Urothelium cell line (cell line): Measurements from ENCODE around the gene CAMTA1.
A peak's percentile ranks its signal among the peaks of the same experiment; 100 is the strongest.

ENCODE experiments used
- DNase-seq: peaks from one replicate; pipeline ENCODE4 v3.0.0; 2011; ENCODE audit warnings: low spot score, mixed read lengths
- FAIRE-seq: peaks from 2 replicates; lab custom pipeline; 2011; peaks lifted over from hg19 to GRCh38; lab: Jason Lieb, UNC

The CAMTA1 gene

DNA sequence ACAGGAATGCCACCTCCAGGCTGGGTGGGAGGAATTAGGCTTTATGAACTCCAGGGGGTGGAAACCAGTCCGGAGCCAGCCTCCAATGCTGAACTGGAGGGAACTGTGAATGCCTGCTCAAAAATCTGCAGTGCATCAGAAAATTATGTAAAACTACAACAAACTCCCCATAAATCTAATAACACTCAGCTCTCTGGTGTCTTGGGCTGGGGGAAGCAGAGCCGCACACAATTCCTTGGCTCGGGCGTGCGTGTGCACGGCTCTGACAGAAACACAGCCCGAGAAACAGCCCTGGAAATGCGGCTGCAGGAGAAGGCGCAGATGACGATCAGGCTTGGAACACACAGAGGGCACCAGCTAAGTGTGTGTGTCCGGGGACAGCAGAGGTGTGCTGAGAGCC is 858.3 kb downstream of the CAMTA1 start:
- DNase-seq (no peak), FAIRE-seq (no peak)

DNA sequence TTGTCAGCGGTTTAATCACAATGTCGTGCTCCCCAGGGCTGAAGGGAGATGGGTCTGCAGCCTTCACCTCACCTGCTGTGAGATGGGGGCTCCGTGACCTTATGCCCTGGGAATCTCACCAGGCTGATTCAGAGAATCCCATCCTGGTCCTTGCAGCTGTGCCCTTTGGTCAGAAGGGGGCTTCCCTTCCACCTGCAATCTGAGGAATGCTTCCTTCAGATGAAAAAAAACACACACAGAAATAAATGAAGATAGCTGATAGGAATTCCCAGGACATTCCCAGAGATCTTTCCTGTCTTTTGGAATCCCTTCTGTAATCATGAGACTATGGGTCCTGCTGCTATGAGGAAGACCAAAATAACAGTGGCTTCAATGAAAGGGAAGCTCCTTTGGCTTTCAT is 858.8 kb downstream of the CAMTA1 start:
- FAIRE-seq: no peak
- DNase-seq: no peak

DNA sequence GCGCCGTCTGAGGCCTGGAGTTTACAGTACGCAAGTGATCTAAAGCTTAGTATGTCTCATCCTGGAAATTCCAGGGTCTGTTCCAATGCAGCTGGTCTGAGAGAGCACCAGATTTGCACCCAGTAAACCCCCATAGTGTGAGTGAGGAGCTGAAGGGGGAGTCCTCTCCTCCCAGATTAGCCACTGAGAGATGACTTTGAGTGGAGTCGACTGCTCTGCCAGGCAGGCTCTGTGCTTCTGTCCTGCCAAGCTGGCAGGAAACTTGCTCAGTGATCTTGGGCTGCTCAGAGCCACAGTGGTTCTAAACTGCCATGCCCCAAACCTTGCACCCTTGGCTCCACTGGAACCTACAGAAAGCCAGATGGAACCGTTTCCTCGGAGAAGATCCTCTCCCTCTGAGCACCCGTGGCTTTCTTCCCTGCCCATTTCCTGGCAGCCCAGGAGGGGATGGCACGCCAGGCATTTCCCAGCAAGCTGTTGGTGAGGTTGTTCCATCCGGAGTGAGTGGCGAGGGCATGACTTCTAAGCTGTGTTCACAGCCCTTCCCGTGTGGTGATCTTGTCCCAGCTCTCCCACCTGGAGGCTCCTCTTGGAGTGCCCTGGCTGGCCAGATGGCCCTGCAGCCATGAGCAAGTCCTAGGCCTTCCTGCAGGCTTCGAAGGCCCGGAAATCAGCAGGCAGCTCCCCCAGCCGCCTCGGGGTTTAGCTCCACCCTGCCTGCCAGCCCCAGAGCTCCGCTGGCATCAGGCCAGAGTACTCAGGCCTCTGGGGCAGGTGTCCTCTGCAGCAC is 859.9 kb downstream of the CAMTA1 start:
- FAIRE-seq: no peak
- DNase-seq: peak; percentile 62

DNA sequence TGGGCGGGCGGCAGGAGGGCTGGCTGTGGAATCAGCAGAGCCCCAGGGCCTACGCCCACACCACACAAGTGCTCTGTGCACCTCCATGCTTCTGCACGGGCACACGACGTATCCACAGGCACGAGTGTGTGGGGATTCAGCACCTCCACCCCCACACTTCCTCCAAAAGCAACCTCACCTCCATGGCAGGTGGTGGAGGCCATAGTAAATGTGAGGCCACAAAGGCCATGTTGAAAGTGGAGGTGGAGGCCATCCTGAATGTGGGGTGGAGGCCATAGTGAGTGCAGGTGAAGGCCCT is 860.4 kb downstream of the CAMTA1 start:
- FAIRE-seq: no peak
- DNase-seq: no peak

DNA sequence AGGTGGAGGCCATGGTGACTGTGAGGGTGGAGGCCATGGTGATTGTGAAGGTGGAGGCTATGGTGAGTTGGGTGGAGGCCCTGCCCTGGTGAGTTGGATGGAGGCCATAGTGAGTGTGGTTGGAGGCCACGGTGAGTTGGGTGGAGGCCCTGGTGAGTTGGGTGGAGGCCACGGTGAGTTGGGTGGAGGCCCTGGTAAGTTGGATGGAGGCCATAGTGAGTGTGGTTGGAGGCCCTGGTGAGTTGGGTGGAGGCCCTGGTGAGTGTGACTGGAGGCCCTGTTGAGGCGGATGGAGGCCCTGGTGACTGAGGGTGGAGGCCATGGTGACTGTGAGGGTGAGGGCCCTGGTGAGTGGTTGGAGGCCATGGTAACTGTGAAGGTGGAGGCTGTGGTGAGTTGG is 860.9 kb downstream of the CAMTA1 start:
- DNase-seq: no peak
- FAIRE-seq: no peak

DNA sequence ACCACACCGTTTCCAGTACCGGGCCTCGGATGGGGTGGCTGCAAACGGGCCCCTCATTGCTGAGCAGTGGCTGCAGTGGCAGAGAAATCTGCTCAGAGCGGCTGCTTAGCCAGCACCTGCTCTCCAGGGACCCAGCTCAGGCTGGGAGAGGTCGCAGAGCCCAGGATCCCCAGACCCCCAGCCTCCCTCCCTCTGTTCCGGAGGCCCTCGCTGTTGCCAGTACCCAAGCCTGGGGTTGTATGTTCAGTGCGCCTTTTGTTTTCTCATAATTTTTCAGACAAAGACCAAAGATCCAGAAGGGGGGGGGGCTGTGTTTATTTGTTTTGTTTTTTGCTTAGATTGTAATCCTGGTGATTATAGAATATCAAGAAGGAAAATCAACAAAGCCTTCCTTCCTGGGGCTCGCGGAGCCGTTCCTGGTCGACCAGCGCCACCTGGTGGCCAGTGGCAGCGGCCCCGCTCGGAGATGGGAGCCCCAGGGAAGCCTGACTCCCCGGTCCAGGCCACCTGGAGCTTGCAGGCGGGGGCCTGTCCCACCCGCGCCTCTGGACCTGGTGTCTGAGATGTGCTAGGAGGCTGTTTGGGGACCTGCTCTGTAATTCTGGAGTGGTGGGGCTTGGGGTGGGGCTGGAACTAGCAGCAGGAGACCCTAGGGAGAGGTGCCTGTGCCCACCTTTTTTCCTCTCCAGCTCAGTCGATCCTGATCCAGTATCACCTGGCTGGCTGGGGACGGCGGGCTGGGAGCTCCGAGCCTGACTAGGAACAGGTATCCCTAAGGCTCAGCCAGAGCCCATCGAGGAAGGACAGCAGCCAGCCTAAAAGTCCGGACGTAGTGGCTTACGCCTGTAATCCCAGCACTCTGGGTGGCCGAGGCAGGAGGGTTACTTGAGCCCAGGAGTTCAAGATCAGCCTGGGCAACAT is 862.0 kb downstream of the CAMTA1 start:
- DNase-seq (peak; percentile 80), FAIRE-seq (no peak)

DNA sequence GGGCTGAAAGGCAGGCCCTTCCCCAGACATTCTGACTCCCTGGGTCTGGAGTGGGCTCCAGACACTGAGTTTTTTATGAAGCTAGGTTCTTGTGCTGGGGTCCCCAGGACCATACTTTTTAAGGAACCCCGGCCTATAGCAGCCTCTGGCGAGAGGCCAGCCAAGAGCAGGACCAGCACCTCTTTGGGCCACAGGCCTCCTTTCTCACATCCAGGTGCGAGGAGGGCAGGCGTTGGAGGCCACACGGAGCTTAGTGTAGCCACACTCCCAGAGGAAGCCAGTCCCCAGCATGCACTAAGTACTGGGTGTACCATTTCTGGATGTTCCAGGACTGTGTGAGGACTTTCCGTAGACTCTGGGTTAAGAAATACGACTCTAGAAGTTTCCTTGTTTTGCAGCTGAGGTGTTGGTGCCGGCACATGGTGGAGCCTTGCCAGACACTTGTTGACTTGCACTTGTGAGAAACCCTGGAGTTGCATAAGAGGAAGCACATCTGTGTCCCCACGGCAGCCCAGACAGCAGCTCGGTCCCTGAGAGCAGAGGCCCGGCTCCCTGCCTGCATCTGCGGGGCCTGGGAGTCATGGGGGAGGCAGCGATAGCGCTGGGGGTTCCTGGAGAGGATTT is 863.6 kb downstream of the CAMTA1 start:
- DNase-seq (no peak), FAIRE-seq (no peak)

DNA sequence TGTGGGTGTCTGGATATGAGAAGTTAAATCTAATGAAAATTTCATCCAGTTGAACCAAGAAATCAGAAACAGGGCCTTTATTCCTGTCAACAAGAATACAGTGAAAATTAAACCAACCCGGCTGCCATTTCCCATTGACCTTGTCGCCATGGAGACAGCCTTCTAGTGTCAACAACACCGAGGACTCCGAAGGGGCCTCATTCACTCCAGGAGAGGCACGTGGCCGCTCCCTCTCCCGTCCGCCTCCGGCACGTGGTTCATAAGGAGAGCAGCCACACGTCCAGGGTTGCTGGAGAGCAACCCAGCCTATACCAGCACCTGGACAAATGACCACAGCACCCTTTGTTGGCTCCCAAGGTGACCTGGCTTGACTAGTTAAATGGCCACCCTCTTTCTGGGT is 865.5 kb downstream of the CAMTA1 start:
- FAIRE-seq (no peak), DNase-seq (no peak)

DNA sequence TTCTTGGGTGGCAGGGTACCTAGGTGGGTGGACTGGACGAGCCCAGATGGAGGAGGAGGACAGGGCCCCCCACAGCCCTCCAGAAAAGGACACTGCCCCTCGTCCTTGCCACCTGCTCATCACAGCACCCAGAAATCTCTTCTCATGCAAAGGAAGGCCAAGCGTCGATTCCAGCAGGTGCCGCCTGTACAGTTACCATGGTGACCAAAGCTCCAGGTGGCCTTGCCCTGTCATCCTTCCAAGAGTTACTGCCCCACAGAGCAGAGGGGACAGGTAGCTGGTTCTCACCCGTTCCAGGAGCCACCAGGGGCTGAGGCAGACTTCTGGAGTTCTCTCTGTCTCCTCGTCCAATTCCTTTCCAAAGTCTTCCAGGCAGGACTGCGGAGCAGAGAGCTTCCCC is 865.9 kb downstream of the CAMTA1 start:
- DNase-seq (no peak), FAIRE-seq (no peak)

DNA sequence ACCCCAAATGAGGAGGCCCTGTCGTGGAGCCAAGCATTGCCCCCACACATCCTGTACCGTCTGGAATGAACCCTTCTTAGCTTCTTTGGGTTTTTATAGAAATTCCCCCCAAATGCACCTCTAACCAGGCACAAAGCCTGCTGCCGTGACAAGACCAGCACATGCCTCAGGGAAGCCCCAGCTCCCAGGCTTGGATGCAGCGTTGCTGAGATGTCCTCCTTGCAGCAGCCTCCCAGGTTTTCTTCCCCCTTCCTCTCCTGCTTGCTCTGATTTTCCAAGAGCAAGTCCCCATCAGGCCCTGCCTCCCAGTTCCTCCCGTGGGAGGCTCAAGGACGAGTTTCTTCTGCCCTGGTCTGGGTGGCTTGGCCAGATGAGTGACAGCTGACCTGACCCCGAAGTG is 866.8 kb downstream of the CAMTA1 start:
- FAIRE-seq: no peak
- no peak for DNase-seq

DNA sequence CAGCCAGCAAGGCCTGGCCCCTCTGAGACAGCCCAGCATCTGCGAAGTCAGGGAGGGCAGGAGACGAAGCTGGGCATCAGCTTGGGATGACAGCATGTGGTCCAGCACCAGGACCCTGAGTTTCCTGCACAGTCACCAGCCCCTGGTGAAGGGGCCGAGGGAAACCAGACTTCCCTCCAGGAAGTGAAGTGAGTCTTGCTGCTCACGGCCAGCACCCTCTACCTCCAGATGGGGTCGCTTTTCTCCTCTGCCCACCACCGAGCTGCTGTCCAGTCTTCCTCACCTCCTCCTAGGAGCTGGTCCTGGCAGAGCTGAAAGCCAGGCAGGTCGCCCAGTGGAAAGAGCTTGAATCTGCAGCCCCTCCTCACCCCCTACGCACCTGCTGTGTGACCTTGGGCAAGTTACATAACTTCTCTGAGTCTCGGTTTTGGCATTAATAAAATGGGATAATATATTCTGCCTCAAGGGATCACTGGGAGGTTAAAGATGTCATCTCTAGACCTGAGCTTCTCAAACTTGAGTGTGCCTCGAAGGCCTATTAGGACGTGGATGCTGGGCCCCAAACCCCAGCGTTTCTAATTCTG is 867.4 kb downstream of the CAMTA1 start:
- no peak for FAIRE-seq
- no peak for DNase-seq

DNA sequence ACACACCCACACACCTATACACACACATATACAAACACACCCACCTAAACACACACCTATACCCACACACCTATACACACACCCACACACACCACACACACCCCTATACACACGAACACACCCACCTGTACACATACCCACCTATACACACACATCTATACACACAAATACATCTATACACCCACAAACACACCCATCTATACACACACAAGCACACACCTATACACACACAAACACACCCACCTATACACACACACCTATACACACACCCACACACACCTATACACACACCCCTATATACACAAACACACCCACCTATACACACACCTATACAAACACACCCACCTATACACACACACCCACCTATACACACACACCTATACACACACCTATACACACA is 869.5 kb downstream of the CAMTA1 start:
- FAIRE-seq (peak; percentile 90), DNase-seq (no peak)

DNA sequence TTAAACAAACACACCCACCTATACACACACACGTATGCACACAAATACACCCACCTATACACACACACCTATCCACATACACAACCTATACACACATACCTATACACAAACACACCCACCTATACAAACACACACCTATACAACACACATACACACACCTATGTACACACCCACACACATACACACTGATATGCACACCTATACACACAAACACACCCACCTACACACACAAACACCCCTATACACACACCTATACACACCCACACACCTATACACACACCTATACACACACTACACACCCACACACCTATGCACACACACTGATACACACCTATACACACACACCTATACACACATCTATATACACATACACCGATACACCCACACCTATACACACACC is 870.1 kb downstream of the CAMTA1 start:
- no peak for DNase-seq
- FAIRE-seq: peak; percentile 40

DNA sequence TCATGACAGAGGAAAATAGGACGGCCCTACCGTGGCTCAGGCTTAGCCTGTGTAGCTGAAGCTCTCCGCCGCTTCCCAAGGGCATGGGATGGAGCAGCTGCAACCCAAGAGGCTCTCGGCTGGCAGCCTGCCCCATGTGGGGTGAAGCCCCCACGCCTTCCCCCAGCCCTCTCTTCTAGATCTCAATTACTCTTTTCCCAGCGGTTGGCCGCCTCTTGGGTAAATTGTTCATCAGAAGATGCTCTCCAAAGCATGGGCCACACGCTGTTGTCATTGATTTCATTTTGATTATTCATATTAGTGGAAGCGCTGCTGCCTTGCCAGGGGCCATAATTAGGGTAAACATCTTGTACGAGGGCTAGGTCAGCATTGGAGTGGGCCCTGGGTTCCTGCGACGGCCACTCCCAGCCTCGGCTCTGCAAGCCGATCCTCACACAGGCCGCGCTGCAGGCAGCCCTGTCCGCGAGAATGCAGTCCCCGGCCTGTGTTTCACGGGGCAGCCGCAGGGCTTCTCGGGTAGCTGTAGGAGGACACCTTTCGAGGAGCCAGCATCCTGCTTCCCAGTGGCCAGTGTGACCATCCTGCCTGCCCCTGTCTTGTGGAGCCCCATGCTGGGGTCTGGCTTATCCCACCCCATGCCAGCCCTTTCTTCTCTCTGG is 871.4 kb downstream of the CAMTA1 start:
- DNase-seq (no peak), FAIRE-seq (no peak)

DNA sequence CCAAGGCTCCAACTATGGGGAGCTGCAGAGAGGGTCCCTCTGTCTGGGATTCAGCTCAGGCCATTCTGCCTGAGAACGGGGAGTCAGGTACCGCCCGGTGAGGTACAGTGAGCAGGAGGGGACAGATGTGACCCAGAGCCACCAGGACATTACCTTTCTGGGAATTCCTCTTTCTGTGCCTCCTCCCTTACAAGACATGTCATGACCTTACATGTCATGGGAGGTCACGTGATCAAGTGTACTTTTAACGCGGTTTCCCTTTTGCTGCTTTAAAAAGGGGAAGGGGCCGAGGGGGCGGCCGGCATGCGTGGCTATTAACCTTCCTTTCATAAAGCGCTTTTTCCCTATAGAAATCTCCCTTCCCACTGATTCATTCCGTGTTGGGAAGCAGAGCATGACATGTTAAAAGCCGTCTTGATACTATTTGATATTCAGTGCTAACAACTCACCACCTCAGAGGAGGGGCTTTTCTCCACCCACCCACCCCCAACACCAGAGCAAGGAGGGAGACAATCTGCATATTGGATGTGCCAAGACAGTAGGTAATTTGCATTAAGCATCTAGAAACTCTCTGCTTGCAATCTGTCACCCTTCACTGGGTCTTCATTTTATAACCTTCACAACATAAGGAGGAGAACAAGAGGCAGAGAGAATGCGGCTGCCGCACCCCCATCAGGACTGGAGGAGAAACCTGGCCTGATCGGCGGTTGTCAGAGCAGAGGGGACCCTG is 872.2 kb downstream of the CAMTA1 start:
- FAIRE-seq: no peak

DNA sequence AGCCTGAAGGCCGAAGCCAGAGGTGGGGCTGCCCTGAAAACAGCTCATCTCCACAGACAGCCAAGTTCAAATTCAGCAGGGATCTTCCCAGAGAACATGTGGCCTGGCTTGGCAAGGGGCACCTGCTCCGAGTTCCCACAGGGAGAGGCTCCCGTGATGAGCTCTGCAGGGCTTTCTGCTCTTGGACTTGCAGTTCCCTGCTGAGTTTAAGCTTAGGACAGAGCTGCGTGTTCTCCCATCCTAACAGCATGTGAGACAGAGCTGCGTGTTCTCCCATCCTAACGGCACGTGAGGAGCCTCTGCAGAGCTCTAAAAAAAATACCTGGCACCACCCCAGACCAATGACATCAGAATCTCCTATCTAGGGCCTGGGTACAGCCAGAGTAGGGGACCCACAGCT is 872.8 kb downstream of the CAMTA1 start:
- DNase-seq: no peak
- no peak for FAIRE-seq

More for the DNA sequence above, 872.2 kb downstream of the CAMTA1 start:
- no peak for DNase-seq

DNA sequence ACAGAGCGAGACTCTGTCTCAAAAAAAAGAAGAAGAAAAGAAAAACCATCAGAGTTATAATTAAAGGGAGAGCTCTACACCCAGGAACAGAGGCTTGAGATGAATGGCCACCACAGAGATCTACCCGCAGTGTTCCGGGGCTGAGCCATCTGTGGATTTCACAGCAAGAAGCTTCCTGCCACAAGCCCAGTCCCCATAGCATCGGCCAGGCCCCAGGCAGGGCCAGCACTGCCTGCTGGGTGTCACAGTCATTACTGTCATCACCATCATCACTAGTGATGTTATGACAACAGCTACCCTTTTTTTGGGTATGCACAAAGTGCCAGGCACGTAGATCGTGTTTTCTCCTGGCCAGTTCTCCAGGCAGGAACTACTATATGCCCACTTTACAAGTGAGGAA is 874.3 kb downstream of the CAMTA1 start:
- FAIRE-seq (no peak), DNase-seq (no peak)

DNA sequence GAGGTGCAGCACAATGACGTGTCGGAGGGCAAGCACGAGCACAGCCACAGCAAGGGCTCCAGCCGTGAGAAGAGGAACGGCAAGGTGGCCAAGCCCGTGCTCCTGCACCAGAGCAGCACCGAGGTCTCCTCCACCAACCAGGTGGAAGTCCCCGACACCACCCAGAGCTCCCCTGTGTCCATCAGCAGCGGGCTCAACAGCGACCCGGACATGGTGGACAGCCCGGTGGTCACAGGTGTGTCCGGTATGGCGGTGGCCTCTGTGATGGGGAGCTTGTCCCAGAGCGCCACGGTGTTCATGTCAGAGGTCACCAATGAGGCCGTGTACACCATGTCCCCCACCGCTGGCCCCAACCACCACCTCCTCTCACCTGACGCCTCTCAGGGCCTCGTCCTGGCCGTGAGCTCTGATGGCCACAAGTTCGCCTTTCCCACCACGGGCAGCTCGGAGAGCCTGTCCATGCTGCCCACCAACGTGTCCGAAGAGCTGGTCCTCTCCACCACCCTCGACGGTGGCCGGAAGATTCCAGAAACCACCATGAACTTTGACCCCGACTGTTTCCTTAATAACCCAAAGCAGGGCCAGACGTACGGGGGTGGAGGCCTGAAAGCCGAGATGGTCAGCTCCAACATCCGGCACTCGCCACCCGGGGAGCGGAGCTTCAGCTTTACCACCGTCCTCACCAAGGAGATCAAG is 878.3 kb downstream of the CAMTA1 start:
- FAIRE-seq (no peak), DNase-seq (no peak)

DNA sequence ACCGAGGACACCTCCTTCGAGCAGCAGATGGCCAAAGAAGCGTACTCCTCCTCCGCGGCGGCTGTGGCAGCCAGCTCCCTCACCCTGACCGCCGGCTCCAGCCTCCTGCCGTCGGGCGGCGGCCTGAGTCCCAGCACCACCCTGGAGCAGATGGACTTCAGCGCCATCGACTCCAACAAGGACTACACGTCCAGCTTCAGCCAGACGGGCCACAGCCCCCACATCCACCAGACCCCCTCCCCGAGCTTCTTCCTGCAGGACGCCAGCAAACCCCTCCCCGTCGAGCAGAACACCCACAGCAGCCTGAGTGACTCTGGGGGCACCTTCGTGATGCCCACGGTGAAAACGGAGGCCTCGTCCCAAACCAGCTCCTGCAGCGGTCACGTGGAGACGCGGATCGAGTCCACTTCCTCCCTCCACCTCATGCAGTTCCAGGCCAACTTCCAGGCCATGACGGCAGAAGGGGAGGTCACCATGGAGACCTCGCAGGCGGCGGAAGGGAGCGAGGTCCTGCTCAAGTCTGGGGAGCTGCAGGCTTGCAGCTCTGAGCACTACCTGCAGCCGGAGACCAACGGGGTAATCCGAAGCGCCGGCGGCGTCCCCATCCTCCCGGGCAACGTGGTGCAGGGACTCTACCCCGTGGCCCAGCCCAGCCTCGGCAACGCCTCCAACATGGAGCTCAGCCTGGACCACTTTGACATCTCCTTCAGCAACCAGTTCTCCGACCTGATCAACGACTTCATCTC is 879.1 kb downstream of the CAMTA1 start:
- no peak for DNase-seq

More for the DNA sequence above, 879.1 kb downstream of the CAMTA1 start:
- FAIRE-seq: no peak
